Brain microvascular endothelial cell (primary cell): ENCODE data around the gene FAM186B.

Source experiments
- DNase-seq: peaks from one replicate; pipeline ENCODE4 v3.0.0-alpha.2; 2020
- H3K27ac ChIP-seq: fragments of 250-450 bp; sonication (Bioruptor Pico); 2 replicates; pipeline ENCODE4 v1.5.1; 2020; ENCODE audit warnings: mild to moderate bottlenecking, moderate library complexity
- H3K27me3 ChIP-seq: fragments of 250-450 bp; sonication (Bioruptor Pico); replicated peaks from 2 replicates; pipeline ENCODE4 v1.5.1; 2020; ENCODE audit warnings: mild to moderate bottlenecking
- H3K36me3 ChIP-seq: fragments of 250-450 bp; sonication (Bioruptor Pico); replicated peaks from 2 replicates; pipeline ENCODE4 v1.5.1; 2020; ENCODE audit warnings: mild to moderate bottlenecking
- H3K4me3 ChIP-seq: 2 replicates; pipeline ENCODE4 v1.5.1; 2011; ENCODE audit warnings: low read depth, mild to moderate bottlenecking, control low read depth, low read length, moderate library complexity
- in situ Hi-C: cut with HindIII; loops from 2 replicates; pipeline ENCODE4 v1.10.0; 2017; ENCODE audit warnings: low sequenced_read_pairs, low pct_ligation_motif_present
- TF ChIP-seq, protein P1 (sequence below): IDR thresholded peaks from 2 replicates; pipeline ENCODE4 v1.5.1; 2011; ENCODE audit warnings: low read depth, mild to moderate bottlenecking, moderate library complexity, low read length, control low read depth, inconsistent platforms; ENCODE audit errors: missing control alignments

FAM186B gene

DNA sequence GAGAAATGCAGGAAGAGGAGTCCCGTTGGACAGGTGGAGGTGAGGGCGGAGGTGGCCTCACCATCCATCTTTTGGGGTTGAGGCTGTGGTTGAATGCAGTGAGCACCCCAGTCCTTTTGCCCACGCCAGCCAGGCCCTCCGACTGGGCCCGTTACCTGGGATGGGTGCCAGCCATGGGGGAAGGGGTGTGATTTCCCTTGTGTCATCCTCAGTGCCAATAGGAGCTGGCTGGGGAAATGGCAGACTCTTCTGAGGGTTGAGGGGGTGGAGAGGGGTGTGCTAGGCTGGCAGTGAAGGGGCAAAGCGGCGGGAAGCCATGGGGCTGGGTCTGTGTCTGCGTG is 57.0 kb downstream of the FAM186B start:
- Histone ChIP-seq H3K36me3 (no peaks in the 10 kb centered on the region), H3K27me3 (peaks cover 3% of the 10 kb centered on the region), H3K4me3 (peak overlapping the region; percentile 43), H3K27ac (no peak overlapping the region)
- DNase-seq: no peak
- in situ Hi-C loops: no loop called here
- TF ChIP-seq, protein P1, sequence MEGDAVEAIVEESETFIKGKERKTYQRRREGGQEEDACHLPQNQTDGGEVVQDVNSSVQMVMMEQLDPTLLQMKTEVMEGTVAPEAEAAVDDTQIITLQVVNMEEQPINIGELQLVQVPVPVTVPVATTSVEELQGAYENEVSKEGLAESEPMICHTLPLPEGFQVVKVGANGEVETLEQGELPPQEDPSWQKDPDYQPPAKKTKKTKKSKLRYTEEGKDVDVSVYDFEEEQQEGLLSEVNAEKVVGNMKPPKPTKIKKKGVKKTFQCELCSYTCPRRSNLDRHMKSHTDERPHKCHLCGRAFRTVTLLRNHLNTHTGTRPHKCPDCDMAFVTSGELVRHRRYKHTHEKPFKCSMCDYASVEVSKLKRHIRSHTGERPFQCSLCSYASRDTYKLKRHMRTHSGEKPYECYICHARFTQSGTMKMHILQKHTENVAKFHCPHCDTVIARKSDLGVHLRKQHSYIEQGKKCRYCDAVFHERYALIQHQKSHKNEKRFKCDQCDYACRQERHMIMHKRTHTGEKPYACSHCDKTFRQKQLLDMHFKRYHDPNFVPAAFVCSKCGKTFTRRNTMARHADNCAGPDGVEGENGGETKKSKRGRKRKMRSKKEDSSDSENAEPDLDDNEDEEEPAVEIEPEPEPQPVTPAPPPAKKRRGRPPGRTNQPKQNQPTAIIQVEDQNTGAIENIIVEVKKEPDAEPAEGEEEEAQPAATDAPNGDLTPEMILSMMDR: no peak

DNA sequence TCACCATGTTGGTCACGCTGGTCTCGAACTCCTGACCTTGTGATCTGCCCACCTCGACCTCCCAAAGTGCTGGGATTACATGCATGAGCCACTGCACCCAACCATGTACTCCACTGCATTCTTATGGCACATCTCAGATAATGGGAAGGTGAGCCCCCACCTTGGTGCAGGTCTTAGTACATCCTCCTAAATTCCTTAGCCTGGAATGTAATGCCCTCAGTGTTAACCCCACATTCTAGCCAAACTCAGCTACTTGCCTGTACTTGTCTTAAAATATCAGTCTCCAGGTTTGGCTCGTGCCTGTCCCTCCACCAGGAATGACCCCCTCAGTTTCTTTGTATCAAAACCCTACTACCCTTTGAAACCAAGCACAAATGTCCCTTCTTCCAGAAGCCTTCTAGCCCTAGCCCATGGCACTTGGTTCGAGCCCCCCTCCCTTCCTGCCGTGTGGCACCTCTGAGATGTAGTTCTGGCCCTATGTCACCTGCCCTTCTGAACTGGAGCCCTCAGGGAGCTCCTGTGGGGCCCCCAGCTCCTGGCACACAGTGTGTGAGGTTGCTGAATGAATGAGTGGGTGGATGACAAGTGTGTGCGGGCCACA is 58.2 kb downstream of the FAM186B start:
- no peak for DNase-seq
- in situ Hi-C loops: no loop called here
- Histone ChIP-seq H3K4me3 (no peak overlapping the region), H3K27me3 (peaks cover 7% of the 10 kb centered on the region), H3K36me3 (no peaks in the 10 kb centered on the region), H3K27ac (no peak overlapping the region)
- TF ChIP-seq, protein P1: no peak

DNA sequence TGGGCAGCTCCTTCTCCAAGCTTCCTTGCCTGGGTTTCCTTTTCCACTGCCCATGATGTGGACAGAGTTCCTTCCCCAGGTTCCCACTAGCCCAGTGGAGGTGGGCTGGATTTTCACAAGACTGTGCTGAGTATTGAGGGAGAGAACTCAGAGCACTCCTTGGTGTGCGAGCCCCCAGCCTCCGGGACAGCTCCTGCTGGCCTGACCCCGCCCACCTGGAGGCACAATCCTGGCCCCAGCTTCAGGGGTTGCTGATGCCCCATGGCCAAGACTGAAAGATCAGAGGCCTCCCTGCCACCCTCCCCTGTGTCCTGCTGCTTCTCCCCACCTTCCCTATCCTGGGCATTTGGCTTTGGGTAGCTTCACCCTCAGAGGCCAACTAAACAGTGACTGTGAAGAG is 59.0 kb downstream of the FAM186B start:
- DNase-seq: no peak
- Histone ChIP-seq H3K36me3 (no peaks in the 10 kb centered on the region), H3K27ac (no peak overlapping the region), H3K27me3 (peaks cover 7% of the 10 kb centered on the region), H3K4me3 (no peak overlapping the region)
- in situ Hi-C loops: no loop called here
- TF ChIP-seq, protein P1: no peak

DNA sequence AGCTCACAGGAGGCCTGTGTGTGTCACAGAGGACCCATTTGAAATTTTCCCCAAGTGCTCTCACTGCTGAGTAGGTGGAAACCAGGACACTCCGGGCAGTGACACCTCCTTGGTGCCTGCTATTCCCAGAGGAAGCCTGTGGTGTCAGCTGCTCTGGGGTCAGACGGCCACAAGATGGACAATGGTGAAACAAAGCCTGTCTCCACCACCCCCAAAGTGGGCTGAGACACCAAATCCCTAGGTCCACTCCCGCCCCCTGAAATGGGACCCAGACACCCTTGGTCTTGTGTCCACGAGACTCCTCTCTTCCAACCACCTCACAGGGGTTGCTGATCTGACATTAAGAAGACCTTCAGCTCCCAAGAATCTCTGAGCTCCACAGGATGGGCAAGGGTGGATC is 59.6 kb downstream of the FAM186B start:
- in situ Hi-C loops: no loop called here
- Histone ChIP-seq H3K27me3 (peaks cover 7% of the 10 kb centered on the region), H3K27ac (no peak overlapping the region), H3K4me3 (no peak overlapping the region), H3K36me3 (no peaks in the 10 kb centered on the region)
- TF ChIP-seq, protein P1: no peak
- no peak for DNase-seq

DNA sequence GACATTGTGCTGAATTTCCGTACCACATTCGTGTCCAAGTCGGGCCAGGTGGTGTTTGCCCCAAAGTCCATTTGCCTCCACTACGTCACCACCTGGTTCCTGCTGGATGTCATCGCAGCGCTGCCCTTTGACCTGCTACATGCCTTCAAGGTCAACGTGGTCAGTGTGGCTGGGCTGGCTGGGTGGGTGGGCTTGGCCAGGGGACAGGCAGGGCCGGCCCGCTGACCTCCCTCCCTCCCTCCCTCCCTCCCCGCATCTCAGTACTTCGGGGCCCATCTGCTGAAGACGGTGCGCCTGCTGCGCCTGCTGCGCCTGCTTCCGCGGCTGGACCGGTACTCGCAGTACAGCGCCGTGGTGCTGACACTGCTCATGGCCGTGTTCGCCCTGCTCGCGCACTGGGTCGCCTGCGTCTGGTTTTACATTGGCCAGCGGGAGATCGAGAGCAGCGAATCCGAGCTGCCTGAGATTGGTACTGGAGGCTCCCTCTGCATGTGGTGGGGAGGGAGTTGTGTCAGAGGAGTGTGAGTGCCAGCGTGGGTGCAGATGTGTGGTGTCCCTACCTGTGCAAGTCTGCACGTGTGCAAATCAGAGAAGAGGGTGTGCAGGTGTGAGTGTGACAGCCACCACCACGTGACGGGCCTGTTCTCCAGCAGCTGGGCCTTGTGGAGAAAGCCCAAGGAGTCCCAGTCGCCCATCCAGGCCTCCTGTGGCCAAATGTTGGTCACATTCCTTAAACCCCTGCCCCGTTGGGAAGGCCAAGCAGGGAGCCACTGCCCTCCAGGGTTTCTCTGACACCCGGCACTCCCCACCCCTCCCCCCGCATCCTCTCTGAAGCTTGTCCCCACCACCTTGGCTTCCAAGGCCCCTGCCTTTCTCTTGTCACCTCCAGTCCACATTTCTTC is 61.3 kb downstream of the FAM186B start:
- in situ Hi-C loops: no loop called here
- Histone ChIP-seq H3K4me3 (no peak overlapping the region), H3K36me3 (no peaks in the 10 kb centered on the region), H3K27me3 (peaks cover 19% of the 10 kb centered on the region), H3K27ac (no peak overlapping the region)
- no peak for DNase-seq
- TF ChIP-seq, protein P1: no peak
